NT2/D1 (cell line): ENCODE measurements around the gene LILRB2.

Experiments
- SUZ12 ChIP-seq: IDR thresholded peaks from 2 replicates; pipeline ENCODE4 v1.6.1; 2011; ENCODE audit not compliant: insufficient read length, insufficient read depth; ENCODE audit errors: extremely low read depth
- YY1 ChIP-seq: IDR thresholded peaks from 2 replicates; pipeline ENCODE4 v1.6.1; 2011; ENCODE audit not compliant: insufficient read length, insufficient read depth

DNA sequence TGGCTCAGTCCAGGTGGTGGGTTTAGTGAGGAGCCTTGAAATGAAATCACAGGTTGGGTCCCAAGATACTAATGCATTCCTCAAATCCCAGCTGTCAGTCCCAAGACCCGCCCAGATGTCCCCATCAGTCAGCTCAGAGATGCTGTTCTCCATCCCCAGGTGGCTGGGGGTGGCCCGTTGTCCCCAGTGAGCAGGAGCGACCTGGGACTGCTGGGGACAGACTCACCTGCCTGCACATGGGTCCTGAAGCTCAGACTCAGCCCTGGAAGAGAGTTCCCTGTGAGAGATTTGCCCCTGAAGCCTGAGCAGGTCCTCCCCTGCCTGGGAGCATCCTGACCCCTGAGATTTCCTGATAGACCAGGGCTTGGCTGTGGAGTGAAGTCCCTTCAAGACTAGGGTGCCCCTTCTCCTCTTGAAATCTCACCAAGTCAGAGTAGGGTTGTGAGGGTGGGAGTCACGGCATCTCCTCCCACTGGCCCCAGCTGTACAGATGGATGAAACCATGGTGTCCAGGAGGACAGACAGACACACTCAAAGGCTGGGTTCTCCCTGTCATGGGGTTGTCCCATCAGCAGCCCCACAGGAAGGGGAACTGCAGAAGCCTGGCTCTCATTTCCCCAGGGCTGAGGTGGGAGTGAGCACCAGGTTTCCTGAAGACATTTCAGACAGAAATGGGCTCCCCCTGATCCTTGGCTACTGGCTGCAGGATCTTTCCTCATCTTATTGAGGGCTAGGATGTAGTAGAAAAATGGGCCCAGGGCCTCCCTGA is 17.6 kb upstream of the LILRB2 start:
- TF ChIP-seq SUZ12: no peak
- TF ChIP-seq YY1: no peak
